ENCODE results near the gene RBM20. TPM values are rescaled to one million over a fixed set of nuclear protein-coding genes. Genes with fewer than 3 reads are reported as not detected.

Gene RBM20
- total RNA-seq, 1 donor from 2014 or later, result 3.3 TPM

- no peak for DNase-seq (ENCODE audit: low read depth)
- no peak overlapping the region for H3K4me3 ChIP-seq (ENCODE audit: low read depth, low read length)
- no peak for TF ChIP-seq CTCF (IDR thresholded peaks at IDR 0.05; ENCODE audit: insufficient read depth, low read length, poor library complexity, severe bottlenecking)
- H3K36me3 ChIP-seq (ENCODE audit: control insufficient read depth, insufficient read depth, low read length), result no peaks in the 10 kb centered on the region
- H3K27me3 ChIP-seq (ENCODE audit: control insufficient read depth, insufficient read depth, low read length), result no peaks in the 10 kb centered on the region
Measured at GRCh38 chr10:110791541-110792073, 147.5 kb downstream of the RBM20 start.

DNA sequence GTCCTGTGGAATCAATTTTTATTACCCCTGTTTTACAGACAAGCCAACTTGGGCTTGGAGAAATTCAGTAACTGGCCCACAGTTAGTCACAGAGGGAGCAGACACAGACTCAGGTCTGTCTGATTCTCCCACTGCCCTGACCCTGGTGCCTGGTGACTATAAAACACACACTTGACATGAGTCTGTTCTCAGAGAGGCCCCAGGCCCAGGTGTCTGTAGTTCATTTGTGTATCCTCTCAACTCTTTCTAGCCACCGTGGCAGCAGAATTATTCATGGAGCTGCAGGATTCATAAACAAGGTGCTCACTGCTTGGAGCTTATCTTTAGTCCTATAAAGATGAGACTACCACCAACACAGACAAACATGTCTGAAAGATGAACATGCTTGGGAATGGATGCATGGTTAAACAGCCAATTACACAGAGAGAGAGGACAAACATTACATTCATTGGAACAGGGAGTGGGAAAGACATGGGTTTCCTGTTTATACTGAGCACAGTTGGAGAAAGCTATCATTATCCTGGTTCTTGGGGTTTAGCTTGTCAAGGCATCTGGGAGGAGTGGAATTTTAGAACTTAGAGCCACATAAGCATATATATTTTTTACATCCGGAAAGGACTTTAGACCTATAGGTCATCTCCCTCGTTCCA lies 148.5 kb downstream of the RBM20 start:
- no peak for DNase-seq (ENCODE audit: low read depth)
- Histone ChIP-seq H3K27me3 (ENCODE audit: control insufficient read depth, insufficient read depth, low read length) (no peaks in the 10 kb centered on the region), H3K36me3 (ENCODE audit: control insufficient read depth, insufficient read depth, low read length) (no peaks in the 10 kb centered on the region), H3K4me3 (ENCODE audit: low read depth, low read length) (no peak overlapping the region)
- no peak for TF ChIP-seq CTCF (IDR thresholded peaks at IDR 0.05; ENCODE audit: insufficient read depth, low read length, poor library complexity, severe bottlenecking)

- no peaks in the 10 kb centered on the region for H3K36me3 ChIP-seq (ENCODE audit: control insufficient read depth, insufficient read depth, low read length)
- H3K27me3 ChIP-seq (ENCODE audit: control insufficient read depth, insufficient read depth, low read length), result no peaks in the 10 kb centered on the region
- no peak for DNase-seq (ENCODE audit: low read depth)
- no peak for TF ChIP-seq CTCF (IDR thresholded peaks at IDR 0.05; ENCODE audit: insufficient read depth, low read length, poor library complexity, severe bottlenecking)
- H3K4me3 ChIP-seq (ENCODE audit: low read depth, low read length), result no peak overlapping the region
Measured at GRCh38 chr10:110793128-110793812, 149.1 kb downstream of the RBM20 start.

DNA sequence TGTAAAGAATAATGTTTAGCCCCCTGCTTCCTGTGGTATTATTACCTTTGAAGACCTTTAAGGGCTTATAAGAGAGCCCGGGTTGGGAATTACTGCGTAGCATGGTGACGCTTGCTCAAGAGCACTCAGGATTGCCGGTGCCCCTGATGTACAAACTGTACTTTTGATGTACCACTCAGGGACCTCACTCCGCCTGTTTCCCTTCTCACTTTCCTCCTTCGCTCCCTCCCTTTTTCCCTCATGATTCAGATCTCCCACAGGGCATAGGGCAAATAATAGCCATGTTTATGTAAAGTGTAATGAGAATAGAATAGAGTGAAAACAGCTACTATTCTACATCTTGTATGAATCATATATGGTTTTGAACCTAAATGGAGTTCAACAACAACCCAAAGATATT lies 149.8 kb downstream of the RBM20 start:
- no peaks in the 10 kb centered on the region for H3K36me3 ChIP-seq (ENCODE audit: control insufficient read depth, insufficient read depth, low read length)
- no peak for TF ChIP-seq CTCF (IDR thresholded peaks at IDR 0.05; ENCODE audit: insufficient read depth, low read length, poor library complexity, severe bottlenecking)
- H3K4me3 ChIP-seq (ENCODE audit: low read depth, low read length), result no peak overlapping the region
- no peaks in the 10 kb centered on the region for H3K27me3 ChIP-seq (ENCODE audit: control insufficient read depth, insufficient read depth, low read length)
- DNase-seq (ENCODE audit: low read depth), result no peak

DNA sequence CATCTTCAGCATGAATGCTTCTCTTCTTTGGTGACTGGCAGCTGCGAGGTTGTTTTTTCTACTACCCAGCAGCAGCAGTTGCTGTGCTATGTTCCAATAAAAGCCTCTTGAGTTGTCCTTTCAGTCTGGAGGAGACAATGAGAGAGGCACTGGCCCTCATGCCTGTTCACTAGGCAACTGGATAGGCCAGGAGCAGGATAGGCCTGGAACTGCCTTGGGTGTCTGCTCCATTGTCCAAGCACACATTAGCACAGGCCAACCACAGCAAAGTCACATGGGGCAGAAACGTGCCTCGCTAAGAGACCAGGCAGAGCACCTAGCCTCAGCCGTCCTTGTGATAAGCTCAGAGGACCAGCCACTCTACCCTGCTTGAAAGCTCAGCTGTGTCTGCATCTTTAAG lies 150.7 kb downstream of the RBM20 start:
- TF ChIP-seq CTCF (IDR thresholded peaks at IDR 0.05; ENCODE audit: insufficient read depth, low read length, poor library complexity, severe bottlenecking), result no peak
- H3K36me3 ChIP-seq (ENCODE audit: control insufficient read depth, insufficient read depth, low read length), result no peaks in the 10 kb centered on the region
- no peak overlapping the region for H3K4me3 ChIP-seq (ENCODE audit: low read depth, low read length)
- H3K27me3 ChIP-seq (ENCODE audit: control insufficient read depth, insufficient read depth, low read length), result no peaks in the 10 kb centered on the region
- DNase-seq (ENCODE audit: low read depth), result no peak
